ENCODE results near the gene GYPC. TPM values are rescaled to one million over a fixed set of nuclear protein-coding genes. Genes with fewer than 3 reads are reported as not detected.

Gene GYPC
- total and polyA plus RNA-seq, 4 donors: 8.7 to 419 (median 12.3) TPM

DNA sequence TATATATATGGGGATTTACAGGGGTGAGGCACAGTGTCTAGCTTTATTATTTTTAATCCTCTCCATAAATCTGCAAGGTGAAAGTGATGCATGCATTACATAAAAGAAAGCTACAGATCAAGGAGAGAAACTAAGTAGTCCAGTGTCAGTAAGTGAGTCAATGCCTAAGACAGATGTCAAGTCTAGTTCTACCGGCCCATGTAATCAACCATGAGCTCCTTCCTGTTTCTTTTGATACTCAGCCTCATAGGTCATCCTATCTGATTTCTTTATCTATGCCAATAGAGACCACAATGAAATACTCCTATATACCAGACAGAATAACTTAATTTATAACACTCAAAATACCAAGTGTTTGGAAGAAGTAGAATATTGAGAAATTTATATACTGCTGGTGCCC, 20.2 kb upstream of the GYPC start:
- H3K9me3 ChIP-seq (ENCODE audit: control insufficient read depth in 4 of 4, low read length in 3 of 4): no peaks in the 10 kb centered on the region
- no peak overlapping the region for H3K27ac ChIP-seq (ENCODE audit: low read depth in 1 of 2, low read length in 2 of 2)
- DNase-seq (ENCODE audit: low spot score): no peak
- 64% methylated on average over 1 of the region's 1 CpG for WGBS
- H3K9ac ChIP-seq (ENCODE audit: low read depth in 1 of 2, low read length in 2 of 2): no peak overlapping the region
- H3K36me3 ChIP-seq (ENCODE audit: control insufficient read depth in 4 of 4, insufficient read depth in 3 of 4, low read depth in 1 of 4, low read length in 3 of 4): no peaks in the 10 kb centered on the region
- no peak for TF ChIP-seq FOXA2 (IDR thresholded peaks at IDR 0.05)
- TF ChIP-seq FOXA1 (IDR thresholded peaks at IDR 0.05): no peak
- no peak for TF ChIP-seq EGR1 (IDR thresholded peaks at IDR 0.05; ENCODE audit: low read depth in 2 of 2)
- no peak for TF ChIP-seq ATF3 (IDR thresholded peaks at IDR 0.05)
- TF ChIP-seq MAX (IDR thresholded peaks at IDR 0.05): no peak
- TF ChIP-seq TAF1 (conservative IDR thresholded peaks at IDR 0.05): no peak
- TF ChIP-seq, protein P1, sequence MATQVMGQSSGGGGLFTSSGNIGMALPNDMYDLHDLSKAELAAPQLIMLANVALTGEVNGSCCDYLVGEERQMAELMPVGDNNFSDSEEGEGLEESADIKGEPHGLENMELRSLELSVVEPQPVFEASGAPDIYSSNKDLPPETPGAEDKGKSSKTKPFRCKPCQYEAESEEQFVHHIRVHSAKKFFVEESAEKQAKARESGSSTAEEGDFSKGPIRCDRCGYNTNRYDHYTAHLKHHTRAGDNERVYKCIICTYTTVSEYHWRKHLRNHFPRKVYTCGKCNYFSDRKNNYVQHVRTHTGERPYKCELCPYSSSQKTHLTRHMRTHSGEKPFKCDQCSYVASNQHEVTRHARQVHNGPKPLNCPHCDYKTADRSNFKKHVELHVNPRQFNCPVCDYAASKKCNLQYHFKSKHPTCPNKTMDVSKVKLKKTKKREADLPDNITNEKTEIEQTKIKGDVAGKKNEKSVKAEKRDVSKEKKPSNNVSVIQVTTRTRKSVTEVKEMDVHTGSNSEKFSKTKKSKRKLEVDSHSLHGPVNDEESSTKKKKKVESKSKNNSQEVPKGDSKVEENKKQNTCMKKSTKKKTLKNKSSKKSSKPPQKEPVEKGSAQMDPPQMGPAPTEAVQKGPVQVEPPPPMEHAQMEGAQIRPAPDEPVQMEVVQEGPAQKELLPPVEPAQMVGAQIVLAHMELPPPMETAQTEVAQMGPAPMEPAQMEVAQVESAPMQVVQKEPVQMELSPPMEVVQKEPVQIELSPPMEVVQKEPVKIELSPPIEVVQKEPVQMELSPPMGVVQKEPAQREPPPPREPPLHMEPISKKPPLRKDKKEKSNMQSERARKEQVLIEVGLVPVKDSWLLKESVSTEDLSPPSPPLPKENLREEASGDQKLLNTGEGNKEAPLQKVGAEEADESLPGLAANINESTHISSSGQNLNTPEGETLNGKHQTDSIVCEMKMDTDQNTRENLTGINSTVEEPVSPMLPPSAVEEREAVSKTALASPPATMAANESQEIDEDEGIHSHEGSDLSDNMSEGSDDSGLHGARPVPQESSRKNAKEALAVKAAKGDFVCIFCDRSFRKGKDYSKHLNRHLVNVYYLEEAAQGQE (IDR thresholded peaks at IDR 0.05): no peak
- no peak for TF ChIP-seq JUND (IDR thresholded peaks at IDR 0.05)
- no peak for TF ChIP-seq RXRA (IDR thresholded peaks at IDR 0.05)
- TF ChIP-seq CTCF (IDR thresholded peaks at IDR 0.05; ENCODE audit: low read depth, low read length, missing input control): no peak
- no peak for TF ChIP-seq GABPA (IDR thresholded peaks at IDR 0.05 in 1 of 2, conservative IDR thresholded peaks at IDR 0.05 in 1 of 2)
- TF ChIP-seq NR2F2 (IDR thresholded peaks at IDR 0.05): no peak
- no peak for TF ChIP-seq SP1 (IDR thresholded peaks at IDR 0.05)
- no peak for TF ChIP-seq HNF4A (conservative IDR thresholded peaks at IDR 0.05)
- no peak for TF ChIP-seq ZBTB33 (IDR thresholded peaks at IDR 0.05)
- TF ChIP-seq HNF4G (IDR thresholded peaks at IDR 0.05): no peak
- TF ChIP-seq RAD21 (IDR thresholded peaks at IDR 0.05): no peak
- H3K4me1 ChIP-seq (ENCODE audit: control insufficient read depth in 4 of 4, insufficient read depth in 4 of 4, low read length in 3 of 4): peaks cover 0 to 2% (median 0%) of the 10 kb centered on the region in 4 donors
- H3K4me3 ChIP-seq (ENCODE audit: low read depth in 1 of 3, low read length in 3 of 3): no peak overlapping the region
- H3K27me3 ChIP-seq (ENCODE audit: control insufficient read depth in 4 of 4, insufficient read depth in 4 of 4, low read length in 3 of 4): no peaks in the 10 kb centered on the region

DNA sequence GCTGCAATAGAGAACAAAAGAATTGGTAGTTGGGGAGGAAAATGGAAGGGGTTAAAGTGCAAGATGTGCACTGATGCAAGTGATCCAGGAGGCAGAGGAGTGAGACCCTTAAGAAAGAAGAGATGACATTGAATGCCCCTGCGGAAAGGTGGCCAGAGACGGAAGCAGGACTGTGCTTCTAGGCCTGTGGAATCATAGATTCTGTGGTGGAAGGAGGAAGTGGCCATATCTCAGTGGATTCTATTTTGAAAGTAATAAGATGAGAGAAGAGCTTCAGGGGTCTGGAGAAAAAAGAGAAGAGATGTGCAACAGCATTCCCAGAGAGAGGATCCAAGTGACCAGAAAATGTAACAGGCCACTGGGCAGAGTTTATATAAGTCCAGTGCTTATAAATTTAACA, 18.6 kb upstream of the GYPC start:
- TF ChIP-seq GABPA (IDR thresholded peaks at IDR 0.05 in 1 of 2, conservative IDR thresholded peaks at IDR 0.05 in 1 of 2) (no peak), TAF1 (conservative IDR thresholded peaks at IDR 0.05) (no peak), JUND (IDR thresholded peaks at IDR 0.05) (no peak), ZBTB33 (IDR thresholded peaks at IDR 0.05) (no peak), YY1 (IDR thresholded peaks at IDR 0.05) (no peak), RXRA (IDR thresholded peaks at IDR 0.05) (no peak), HNF4A (conservative IDR thresholded peaks at IDR 0.05) (no peak), FOXA1 (IDR thresholded peaks at IDR 0.05) (no peak), NR2F2 (IDR thresholded peaks at IDR 0.05) (no peak), SP1 (IDR thresholded peaks at IDR 0.05) (no peak), FOXA2 (IDR thresholded peaks at IDR 0.05) (no peak), EGR1 (IDR thresholded peaks at IDR 0.05; ENCODE audit: low read depth in 2 of 2) (no peak), HNF4G (IDR thresholded peaks at IDR 0.05) (no peak), CTCF (IDR thresholded peaks at IDR 0.05; ENCODE audit: low read depth, low read length, missing input control) (no peak), ATF3 (IDR thresholded peaks at IDR 0.05) (no peak), RAD21 (IDR thresholded peaks at IDR 0.05) (no peak)
- WGBS: 89% methylated on average over 2 of the region's 2 CpGs
- no peak overlapping the region for H3K27ac ChIP-seq (ENCODE audit: low read depth in 1 of 2, low read length in 2 of 2)
- no peaks in the 10 kb centered on the region for H3K27me3 ChIP-seq (ENCODE audit: control insufficient read depth in 4 of 4, insufficient read depth in 4 of 4, low read length in 3 of 4)
- H3K36me3 ChIP-seq (ENCODE audit: control insufficient read depth in 4 of 4, insufficient read depth in 3 of 4, low read depth in 1 of 4, low read length in 3 of 4): no peaks in the 10 kb centered on the region
- no peaks in the 10 kb centered on the region for H3K9me3 ChIP-seq (ENCODE audit: control insufficient read depth in 4 of 4, low read length in 3 of 4)
- peaks cover 0 to 2% (median 0%) of the 10 kb centered on the region in 4 donors for H3K4me1 ChIP-seq (ENCODE audit: control insufficient read depth in 4 of 4, insufficient read depth in 4 of 4, low read length in 3 of 4)
- H3K4me3 ChIP-seq (ENCODE audit: low read depth in 1 of 3, low read length in 3 of 3): no peak overlapping the region
- no peak overlapping the region for H3K9ac ChIP-seq (ENCODE audit: low read depth in 1 of 2, low read length in 2 of 2)
- DNase-seq (ENCODE audit: low spot score): no peak

All from liver (tissue), 9 donors.